Measurements from ENCODE around the gene ACE.

The ACE gene

DNA sequence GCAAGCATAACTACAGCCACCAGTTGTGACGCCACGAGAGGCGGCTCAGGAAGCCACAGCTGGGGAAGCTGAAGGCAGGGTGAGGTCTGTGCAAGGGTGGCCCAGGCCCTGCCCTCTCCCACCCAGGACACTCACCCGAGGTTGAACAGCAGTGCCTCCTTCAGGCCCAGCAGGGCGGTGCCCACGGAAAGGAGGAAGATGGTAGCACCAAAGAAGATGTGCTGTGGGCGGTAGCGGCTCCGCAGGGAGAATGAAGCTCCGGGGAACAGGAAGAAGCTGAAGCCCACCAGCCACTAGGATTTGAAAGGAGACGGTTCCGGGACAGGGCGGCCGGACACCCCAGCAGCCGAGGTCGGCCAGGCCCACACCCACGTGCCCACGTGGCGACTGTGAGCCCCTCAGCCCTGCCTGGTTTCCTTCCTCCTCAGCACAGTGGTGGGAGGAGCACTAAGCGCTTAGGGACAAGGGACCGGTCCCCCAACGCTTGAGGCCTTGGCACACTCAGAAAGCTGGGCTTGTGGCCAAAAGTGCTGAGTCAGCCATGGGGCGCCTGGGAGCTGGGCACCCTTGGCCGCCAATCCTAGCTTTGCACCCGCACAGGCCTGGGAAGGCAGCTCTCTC is 41.8 kb upstream of the ACE start:
- no peak overlapping the region for H3K4me3 ChIP-seq (ENCODE audit: control insufficient read depth, low read depth, low read length)
- no peak for DNase-seq (ENCODE audit: low read depth)
- TF ChIP-seq, protein P1, sequence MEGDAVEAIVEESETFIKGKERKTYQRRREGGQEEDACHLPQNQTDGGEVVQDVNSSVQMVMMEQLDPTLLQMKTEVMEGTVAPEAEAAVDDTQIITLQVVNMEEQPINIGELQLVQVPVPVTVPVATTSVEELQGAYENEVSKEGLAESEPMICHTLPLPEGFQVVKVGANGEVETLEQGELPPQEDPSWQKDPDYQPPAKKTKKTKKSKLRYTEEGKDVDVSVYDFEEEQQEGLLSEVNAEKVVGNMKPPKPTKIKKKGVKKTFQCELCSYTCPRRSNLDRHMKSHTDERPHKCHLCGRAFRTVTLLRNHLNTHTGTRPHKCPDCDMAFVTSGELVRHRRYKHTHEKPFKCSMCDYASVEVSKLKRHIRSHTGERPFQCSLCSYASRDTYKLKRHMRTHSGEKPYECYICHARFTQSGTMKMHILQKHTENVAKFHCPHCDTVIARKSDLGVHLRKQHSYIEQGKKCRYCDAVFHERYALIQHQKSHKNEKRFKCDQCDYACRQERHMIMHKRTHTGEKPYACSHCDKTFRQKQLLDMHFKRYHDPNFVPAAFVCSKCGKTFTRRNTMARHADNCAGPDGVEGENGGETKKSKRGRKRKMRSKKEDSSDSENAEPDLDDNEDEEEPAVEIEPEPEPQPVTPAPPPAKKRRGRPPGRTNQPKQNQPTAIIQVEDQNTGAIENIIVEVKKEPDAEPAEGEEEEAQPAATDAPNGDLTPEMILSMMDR (IDR thresholded peaks at IDR 0.05; ENCODE audit: control insufficient read depth, insufficient read depth, low read depth, low read length, missing control alignments): peak; percentile 22

DNA sequence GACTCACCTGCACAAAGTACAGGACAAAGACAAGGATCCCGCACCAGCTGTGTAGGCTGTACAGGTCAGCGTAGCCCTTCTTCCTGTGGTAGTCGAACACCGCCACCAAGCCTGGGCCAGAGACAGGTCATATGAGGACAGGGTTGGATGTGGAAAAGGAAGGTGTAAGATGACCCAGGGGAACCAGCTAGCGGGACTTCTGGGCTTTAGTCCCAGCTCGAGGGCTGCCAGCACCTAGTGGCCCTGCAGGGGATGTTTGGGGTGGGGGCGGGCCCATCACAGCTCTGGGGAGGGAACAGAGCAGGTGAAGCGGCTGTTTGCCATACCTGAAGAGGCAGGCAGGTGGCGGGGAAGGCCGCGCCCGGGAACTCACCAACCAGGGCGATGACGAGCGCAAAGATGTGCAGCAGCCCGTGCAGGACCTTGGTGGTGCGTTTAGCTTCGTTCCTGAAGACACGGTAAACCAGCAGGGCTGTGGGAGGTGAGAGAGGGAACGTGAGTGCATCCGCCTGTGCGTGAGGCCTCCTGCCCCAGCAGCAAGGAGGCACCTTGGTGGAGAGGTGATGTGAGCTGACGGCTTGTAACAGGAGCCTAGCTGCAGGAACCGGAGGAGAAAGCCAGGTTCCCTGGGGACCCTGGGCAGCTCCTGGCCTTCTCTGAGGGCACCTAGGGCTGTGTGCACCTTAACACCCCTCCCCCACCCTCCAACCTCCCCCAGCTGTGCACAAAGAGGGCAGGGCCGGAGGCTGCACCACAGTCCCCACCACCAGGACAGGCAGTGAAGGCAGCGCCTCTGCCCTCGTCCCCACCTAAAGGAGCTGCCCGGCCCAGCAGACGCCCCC is 41.0 kb upstream of the ACE start:
- no peak overlapping the region for H3K4me3 ChIP-seq (ENCODE audit: control insufficient read depth, low read depth, low read length)
- no peak for DNase-seq (ENCODE audit: low read depth)
- TF ChIP-seq, protein P1 (IDR thresholded peaks at IDR 0.05; ENCODE audit: control insufficient read depth, insufficient read depth, low read depth, low read length, missing control alignments): no peak

DNA sequence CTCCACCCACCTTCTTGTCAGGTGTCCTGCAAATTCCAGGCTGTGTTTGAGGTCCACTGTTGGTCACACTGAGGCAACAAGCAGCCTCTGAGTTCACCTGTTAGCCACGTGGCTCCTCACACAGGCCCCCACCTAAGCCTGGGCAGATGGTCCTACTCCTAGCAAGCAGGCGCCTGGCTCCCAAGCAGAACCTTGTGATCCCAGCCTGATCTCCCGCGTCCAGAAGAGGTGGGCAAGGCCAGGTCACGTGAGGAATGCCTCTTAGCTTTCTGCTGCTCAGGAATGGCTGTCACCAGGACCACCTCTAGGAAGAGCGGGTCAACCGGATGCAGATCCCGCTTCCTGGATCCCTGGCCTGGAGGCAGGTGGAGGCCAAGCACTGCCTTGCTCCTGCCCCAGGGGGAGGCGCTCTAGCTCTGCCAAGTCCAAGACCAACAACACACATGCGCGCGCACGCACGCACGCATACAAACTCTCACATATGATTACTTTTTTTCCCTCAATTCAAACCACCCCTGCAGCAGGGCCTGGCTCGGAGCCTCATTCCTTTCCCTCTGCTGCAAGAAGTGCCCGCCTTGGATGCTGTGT is 40.2 kb upstream of the ACE start:
- DNase-seq (ENCODE audit: low read depth): no peak
- TF ChIP-seq, protein P1 (IDR thresholded peaks at IDR 0.05; ENCODE audit: control insufficient read depth, insufficient read depth, low read depth, low read length, missing control alignments): peak; percentile 20
- peak overlapping the region; percentile 28; the same call in 1 of the 2 replicates for H3K4me3 ChIP-seq (ENCODE audit: control insufficient read depth, low read depth, low read length)

DNA sequence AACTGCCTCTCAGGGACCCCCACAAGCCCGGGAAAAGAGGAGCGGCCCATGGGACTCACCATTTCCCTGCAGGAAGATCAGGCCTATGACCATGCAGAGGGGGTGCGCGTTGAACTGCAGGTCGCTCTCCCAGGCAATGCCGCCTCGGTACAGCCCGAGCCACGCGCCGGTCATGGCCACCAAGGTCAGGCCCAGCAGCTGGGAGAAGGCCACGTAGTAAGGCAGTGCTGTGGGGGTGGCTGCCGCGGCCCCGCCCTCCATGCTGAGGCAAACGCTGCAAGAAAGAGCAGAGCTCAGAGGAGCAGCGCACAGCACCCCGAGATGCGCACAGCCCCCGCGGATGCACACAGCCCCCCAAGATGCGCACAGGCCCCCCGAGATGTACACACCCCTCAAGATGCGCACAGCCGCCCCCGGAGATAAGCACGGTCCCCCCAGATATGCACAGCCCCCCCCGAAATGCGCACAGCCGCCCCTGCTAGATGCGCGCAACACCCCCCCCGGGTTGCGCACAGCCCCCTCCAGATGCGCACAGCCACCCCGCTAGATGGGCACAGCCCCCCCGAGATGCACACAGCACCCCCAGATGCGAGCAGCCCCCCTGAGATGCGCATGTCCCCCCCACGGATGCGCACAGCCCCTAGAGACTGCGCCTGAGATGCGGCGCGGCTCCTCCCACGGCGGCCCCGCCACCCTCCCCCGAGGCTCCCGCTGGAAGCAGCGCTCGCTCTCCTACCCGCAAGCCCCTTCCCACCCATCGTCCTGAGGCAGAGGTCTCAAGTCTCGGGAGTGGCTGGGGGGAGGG is 39.4 kb upstream of the ACE start:
- TF ChIP-seq, protein P1 (IDR thresholded peaks at IDR 0.05; ENCODE audit: control insufficient read depth, insufficient read depth, low read depth, low read length, missing control alignments): no peak
- DNase-seq (ENCODE audit: low read depth): no peak
- peak overlapping the region; percentile 28 for H3K4me3 ChIP-seq (ENCODE audit: control insufficient read depth, low read depth, low read length)

DNA sequence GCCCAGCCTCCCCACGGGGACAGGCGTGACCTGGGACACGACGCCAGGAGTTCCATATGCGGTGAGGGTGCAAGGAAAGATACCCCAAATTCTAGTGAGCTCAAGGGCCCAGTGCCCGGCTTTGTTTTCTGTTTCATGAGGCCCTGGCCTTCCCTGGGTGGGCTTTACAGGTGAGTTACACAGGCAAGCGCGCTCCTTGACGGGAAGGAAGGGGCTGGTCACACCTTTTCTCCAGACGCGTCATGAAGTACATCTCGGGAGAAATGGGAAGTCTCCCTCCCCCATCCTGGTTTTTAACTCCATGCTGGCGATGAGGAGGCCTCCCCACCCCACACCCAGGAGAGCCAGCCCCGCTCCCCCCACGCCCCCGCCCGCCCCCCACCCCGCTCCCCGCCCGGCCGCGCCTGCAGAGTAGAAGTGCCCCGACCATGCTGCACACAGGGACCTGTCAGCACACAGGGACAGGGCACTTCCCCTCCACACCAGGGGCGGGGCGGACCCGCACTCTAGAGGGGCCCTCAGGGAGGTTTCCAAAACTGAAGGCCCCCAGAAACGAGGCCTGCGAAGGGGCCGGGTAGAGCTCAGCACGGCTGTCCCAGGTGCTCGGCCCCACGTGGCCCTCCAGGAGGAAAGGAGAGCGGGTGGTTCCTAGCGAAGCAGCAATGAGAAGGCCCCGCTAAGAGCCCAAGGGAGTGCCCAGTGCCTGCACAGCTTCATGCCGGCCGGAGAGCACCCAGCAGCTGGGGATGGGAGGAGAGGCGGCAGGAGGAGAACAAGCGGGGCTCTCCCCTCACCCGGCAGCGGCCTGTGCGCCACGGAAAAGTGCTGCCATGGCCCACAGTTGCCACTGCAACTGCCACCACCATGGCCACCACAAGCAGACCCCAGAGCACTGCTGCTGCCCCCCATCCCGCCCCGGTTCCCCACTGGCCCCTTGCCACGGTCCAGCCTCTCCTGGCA is 38.5 kb upstream of the ACE start:
- TF ChIP-seq, protein P1 (IDR thresholded peaks at IDR 0.05; ENCODE audit: control insufficient read depth, insufficient read depth, low read depth, low read length, missing control alignments): no peak
- DNase-seq (ENCODE audit: low read depth): no peak
- H3K4me3 ChIP-seq (ENCODE audit: control insufficient read depth, low read depth, low read length): no peak overlapping the region
